GM18870 (cell line): ENCODE results near the gene PKD1L1.

Experiments used
- ATAC-seq: cut with Tn5 transposase; IDR thresholded peaks from one replicate; pipeline ENCODE4 v1.9.1; 2021; ENCODE audit warnings: moderate library complexity; ENCODE audit not compliant: unreplicated experiment

Gene PKD1L1

GRCh38 chr7:47878662-47879061 is 69.6 kb downstream of the PKD1L1 start:
- ATAC-seq = no peak

- no peak for ATAC-seq
Observed at GRCh38 chr7:47877336-47877735, 70.9 kb downstream of the PKD1L1 start.

DNA sequence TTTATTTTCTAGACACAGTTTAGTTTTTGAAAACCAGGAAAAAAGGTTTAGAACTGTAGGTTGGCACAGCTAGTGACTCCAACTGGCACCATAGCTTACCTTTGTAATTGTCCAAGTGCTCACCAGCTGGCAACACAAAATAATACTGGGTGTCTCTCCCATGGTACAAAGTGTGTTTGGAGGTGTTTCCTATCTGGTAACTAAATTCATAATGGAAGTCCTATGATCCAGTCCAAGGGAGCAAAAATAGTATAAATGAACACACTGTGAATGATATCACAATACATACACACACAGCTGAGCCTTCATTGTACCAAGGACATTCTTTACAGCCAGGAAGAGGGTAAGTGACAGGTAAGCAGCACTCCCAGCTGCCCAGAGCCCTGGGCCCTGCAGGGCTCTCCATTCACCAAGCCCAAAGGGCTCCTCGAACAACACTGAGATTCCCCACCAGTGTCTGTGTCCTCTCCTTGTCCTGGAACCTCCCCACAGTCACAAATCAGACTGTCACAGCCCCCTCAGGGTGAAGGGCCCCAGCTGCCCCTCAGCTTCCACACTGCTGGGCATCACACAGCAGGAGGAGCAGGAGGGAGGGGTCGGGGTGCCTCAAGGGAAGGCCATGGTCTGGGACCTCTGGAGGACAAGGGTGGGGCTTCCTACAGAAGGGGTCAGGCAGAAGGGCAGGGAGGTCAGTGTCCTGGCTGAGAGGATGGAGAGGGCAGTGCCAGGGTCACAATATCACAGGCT is 72.1 kb downstream of the PKD1L1 start:
- ATAC-seq = no peak

GRCh38 chr7:47875406-47875805 is 72.9 kb downstream of the PKD1L1 start:
- ATAC-seq = no peak

DNA sequence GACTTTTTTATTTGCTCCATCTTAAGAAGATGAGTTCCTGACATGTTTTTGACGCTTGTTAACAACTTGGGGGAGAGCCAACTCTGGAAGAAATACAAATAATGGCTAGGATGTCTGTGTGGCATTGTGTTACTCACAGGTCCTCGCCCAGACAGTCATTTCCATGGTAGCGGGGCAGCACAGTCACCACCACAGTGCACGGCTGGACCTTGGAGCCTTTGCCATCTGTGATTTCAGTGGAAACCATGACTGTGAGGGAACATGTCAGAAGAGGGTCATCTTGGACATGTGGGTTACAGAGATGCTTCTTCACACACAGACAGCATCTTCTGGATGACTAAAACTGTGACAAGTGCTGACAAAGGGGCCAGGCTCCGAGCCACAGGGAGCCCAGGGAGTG is 74.5 kb downstream of the PKD1L1 start:
- ATAC-seq = no peak

- no peak for ATAC-seq
Observed at GRCh38 chr7:47867286-47867685, 81.0 kb downstream of the PKD1L1 start.

- no peak for ATAC-seq
Observed at GRCh38 chr7:47866120-47866519, 82.1 kb downstream of the PKD1L1 start.

GRCh38 chr7:47852330-47853245 is 95.7 kb downstream of the PKD1L1 start:
- no peak for ATAC-seq

- ATAC-seq = no peak
Observed at GRCh38 chr7:47847207-47847606, 101.1 kb downstream of the PKD1L1 start.

DNA sequence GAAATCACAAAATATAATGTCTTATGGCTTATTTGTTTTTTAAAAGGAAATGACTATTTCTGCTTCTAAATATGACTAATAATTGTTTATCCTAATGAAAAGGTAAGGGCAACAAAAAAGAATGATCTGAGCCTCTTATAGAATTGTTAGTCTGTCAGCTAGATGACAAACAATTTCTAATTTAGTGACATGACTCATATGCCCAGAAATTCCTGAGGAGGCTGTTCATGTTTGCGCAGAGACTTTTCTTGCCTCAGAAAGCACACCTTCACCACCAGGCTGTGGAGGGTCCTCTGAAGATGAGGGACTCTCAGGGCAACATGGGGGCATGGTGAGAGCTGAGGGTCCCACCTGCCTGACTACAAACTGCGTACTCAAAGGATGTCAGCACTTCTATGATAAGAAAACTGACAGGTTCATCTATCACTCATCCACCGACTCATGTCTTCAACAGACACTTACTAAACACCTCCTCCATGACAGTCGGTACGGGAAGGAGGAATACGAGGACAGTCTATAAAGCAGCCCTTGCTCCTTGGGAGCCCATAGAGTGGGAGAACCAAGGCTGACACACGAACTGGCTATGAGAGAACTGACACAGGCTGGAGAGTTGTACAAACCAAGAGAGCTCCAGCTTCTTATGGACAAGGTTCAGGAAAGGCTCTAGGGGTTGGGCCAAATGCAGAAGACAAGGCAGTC is 102.0 kb downstream of the PKD1L1 start:
- ATAC-seq = no peak

DNA sequence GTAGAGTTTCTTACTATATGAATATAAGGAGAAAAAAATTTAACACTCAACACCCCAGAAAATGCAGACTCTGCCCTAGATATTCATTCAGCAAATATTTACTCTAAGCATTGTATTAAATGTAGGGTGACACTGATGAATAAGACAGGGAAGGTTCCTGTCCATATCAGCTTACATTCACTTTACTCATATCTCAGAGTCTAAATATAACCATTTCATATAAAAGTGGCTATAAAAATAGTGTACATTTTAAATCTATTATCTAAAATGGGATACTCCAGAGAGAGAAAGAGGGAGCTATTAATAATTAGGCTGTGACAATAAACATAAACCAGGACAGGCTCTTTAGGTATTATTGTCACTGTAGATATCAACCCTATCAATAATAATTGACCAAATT is 104.0 kb downstream of the PKD1L1 start:
- ATAC-seq = no peak

GRCh38 chr7:47843291-47843690 is 105.0 kb downstream of the PKD1L1 start:
- ATAC-seq = no peak

DNA sequence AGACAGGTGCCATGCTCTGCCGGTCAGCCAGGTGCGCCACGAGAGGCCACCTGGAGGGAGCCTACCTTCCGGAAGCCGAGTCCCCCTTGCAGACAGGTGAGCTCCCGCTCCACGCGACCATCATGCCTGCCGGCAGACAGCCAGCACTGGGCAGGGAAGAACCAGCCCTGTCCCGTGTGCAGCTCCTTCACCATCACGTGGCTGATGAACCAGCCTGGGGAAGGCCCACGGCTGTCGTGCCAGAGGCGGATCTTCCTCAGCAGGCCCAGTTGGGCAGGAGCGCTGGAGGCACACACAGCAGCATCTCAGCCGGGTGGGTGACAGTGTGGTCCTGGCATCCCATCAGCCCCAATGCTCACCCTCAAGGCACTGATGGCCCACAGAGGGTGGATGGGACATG is 108.9 kb downstream of the PKD1L1 start:
- no peak for ATAC-seq

- ATAC-seq = no peak
Observed at GRCh38 chr7:47837826-47838225, 110.4 kb downstream of the PKD1L1 start.

DNA sequence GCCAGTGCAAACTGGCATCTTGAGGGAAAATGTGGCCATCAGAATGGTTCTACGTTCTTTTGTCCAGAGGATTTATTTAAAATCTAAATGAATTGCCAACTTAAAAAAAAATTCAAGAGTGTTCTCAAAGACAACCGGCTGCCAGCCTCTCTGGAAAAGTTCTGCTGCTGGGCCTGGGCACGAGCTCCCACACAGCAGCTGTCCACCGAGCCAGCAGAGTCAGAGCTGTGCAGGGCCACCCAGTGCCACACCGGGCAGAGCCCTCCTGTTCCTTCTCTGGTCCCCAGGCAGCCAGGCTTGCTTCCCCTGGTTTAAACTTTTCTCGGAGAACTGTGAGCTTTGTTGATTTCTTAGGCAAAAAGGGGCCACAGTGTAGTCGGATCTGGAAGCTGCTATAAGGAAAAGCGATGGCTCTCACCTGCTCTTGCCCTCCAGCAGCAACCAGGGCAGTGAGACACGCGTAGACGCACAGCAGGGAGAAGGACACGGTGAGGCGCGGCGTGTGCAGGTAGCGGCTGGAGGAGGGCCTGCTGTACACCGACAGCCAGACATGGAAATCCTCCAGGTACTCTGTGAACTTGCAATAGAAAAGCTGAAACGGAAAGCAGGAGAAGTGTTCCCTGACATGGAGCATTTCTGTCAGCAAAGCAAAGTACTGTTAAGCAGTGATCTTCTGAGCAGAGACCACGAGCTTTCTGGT is 111.6 kb downstream of the PKD1L1 start:
- no peak for ATAC-seq

- no peak for ATAC-seq
Observed at GRCh38 chr7:47836080-47836479, 112.2 kb downstream of the PKD1L1 start.

GRCh38 chr7:47833211-47833610 is 115.1 kb downstream of the PKD1L1 start:
- no peak for ATAC-seq

DNA sequence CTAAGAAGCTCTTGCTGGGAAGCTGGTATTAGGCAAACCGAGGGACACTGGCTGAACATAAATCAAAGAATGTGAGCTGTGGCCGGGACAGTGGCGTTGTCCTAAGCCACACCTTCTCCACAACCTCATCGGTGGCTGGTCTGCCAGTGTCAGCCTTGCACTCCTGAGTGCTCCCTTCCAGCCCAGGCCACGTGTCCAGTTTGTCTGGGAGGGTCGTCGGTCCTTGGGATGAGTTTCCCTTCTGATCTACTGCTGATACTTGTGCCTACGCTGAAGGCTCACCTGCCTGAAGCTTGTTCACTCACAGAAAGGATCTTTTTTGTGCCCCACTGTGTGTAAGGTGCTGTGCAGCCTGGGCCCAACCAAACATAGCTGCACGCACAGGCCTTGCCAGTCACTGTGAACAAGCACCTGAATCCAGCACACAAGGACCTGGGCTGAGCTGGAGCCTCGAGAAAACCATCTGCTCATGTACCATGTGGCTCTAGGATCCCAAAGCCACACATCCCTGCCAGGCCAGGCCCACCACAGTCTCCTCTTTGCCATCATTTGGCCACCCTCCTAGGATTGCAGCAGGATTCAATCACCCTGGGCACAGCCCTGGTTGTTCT is 116.1 kb downstream of the PKD1L1 start:
- ATAC-seq = no peak

DNA sequence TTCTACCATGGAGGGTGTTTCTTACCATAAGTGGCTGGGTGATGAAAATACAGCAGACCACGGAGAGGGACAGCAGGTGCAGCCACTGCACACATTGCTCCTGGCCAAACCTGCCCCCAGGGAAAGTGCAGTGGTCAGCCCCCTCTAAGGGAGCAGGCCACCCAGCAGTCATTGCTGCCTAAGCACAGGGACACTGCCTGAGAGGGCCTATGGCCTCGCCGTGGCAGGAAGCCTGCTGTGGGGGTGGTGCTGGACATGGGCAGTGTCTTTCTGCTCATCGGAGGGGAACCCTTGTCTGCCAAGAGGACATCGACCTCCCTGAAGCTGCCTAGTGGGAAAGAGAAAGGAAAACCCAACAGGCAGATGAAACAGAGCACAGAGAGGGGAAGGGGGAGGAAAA is 118.3 kb downstream of the PKD1L1 start:
- ATAC-seq = no peak

DNA sequence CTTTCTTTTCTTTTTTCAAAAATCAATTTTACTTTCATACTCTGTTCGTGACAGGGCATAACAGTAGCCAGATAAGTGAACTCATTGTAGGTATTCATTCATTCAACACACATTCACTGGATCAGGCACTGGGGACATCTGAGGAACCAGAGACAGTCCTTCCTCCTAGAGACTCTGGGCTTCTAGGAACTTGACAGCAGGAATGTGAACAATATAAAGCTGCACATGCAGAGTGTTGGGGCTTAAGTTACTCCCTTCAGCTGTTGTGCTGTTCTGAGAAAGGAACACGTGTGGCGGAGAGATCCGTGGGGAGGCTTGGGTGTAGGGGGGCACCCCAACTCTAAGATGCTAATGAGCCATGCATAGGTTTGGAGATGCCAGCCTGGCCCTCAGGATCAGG is 120.4 kb downstream of the PKD1L1 start:
- no peak for ATAC-seq

GRCh38 chr7:47827351-47827756 is 120.9 kb downstream of the PKD1L1 start:
- ATAC-seq = no peak
